ENCODE data around the gene SF3B2.

- TF ChIP-seq, protein P1, sequence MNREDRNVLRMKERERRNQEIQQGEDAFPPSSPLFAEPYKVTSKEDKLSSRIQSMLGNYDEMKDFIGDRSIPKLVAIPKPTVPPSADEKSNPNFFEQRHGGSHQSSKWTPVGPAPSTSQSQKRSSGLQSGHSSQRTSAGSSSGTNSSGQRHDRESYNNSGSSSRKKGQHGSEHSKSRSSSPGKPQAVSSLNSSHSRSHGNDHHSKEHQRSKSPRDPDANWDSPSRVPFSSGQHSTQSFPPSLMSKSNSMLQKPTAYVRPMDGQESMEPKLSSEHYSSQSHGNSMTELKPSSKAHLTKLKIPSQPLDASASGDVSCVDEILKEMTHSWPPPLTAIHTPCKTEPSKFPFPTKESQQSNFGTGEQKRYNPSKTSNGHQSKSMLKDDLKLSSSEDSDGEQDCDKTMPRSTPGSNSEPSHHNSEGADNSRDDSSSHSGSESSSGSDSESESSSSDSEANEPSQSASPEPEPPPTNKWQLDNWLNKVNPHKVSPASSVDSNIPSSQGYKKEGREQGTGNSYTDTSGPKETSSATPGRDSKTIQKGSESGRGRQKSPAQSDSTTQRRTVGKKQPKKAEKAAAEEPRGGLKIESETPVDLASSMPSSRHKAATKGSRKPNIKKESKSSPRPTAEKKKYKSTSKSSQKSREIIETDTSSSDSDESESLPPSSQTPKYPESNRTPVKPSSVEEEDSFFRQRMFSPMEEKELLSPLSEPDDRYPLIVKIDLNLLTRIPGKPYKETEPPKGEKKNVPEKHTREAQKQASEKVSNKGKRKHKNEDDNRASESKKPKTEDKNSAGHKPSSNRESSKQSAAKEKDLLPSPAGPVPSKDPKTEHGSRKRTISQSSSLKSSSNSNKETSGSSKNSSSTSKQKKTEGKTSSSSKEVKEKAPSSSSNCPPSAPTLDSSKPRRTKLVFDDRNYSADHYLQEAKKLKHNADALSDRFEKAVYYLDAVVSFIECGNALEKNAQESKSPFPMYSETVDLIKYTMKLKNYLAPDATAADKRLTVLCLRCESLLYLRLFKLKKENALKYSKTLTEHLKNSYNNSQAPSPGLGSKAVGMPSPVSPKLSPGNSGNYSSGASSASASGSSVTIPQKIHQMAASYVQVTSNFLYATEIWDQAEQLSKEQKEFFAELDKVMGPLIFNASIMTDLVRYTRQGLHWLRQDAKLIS (CRISPR knock-in tag; IDR thresholded peaks at IDR 0.05): no peak
- no peak for TF ChIP-seq MNT (conservative IDR thresholded peaks at IDR 0.05)
- no peak for TF ChIP-seq CTCF (IDR thresholded peaks at IDR 0.05 in 2 of 3, conservative IDR thresholded peaks at IDR 0.05 in 1 of 3; ENCODE audit: insufficient read depth in 2 of 3, low read depth in 1 of 3, low read length in 3 of 3)
Observed at GRCh38 chr11:66061268-66061667, 9.1 kb downstream of the SF3B2 start.

All from K562 (cell line).